T47D (cell line): ENCODE data around the gene LRRC27.
"Not testable (repeated sequence)": the region's sequence is repeated elsewhere in the genome, so short reads cannot be mapped to it uniquely, and the experiment has no call there.

Experiments used
- DNase-seq, 2 experiments: peaks; one replicate each; pipeline versions ENCODE4 v3.0.0 to v3.0.0-alpha.2; 2011 to 2012; ENCODE audit warnings: low read depth in 1 of 2, low spot score in 1 of 2
- JUND ChIP-seq: IDR thresholded peaks from 2 replicates; pipeline ENCODE4 v1.6.1; 2012; ENCODE audit warnings: low read depth
- in situ Hi-C: cut with HindIII; loops from 2 replicates; pipeline ENCODE4 v1.10.0; 2016; ENCODE audit warnings: low sequenced_read_pairs, low pct_unique_long_range_greater_than_20kb

Gene LRRC27

GRCh38 chr10:132313865-132314264 lies 18.1 kb upstream of the LRRC27 start:
- in situ Hi-C loops: no loop called here
- TF ChIP-seq JUND: no peak

GRCh38 chr10:132314336-132314735 lies 17.7 kb upstream of the LRRC27 start:
- no peak for DNase-seq
- TF ChIP-seq JUND: no peak
- in situ Hi-C loops: no loop called here

More at GRCh38 chr10:132313865-132314264, 18.1 kb upstream of the LRRC27 start:
- no peak for DNase-seq

GRCh38 chr10:132314881-132315280 lies 17.1 kb upstream of the LRRC27 start:
- in situ Hi-C loops, DNase-seq: not testable (repeated sequence)

- in situ Hi-C loops: no loop called here
- no peak for TF ChIP-seq JUND
- DNase-seq: no peak
Measured at GRCh38 chr10:132316133-132316532, 15.9 kb upstream of the LRRC27 start.

- in situ Hi-C loops: not testable (repeated sequence)
Measured at GRCh38 chr10:132317477-132317876, 14.5 kb upstream of the LRRC27 start.

GRCh38 chr10:132319853-132320653 lies 11.9 kb upstream of the LRRC27 start:
- in situ Hi-C loops: no loop called here
- TF ChIP-seq JUND: no peak
- peak in 1 of 2 experiments; percentile 16 for DNase-seq

More at GRCh38 chr10:132317477-132317876, 14.5 kb upstream of the LRRC27 start:
- DNase-seq: not testable (repeated sequence)

- DNase-seq: no peak
- no peak for TF ChIP-seq JUND
- in situ Hi-C loops: no loop called here
Measured at GRCh38 chr10:132320654-132321469, 11.1 kb upstream of the LRRC27 start.

GRCh38 chr10:132321726-132322125 lies 10.3 kb upstream of the LRRC27 start:
- DNase-seq: no peak
- in situ Hi-C loops: no loop called here
- TF ChIP-seq JUND: no peak

- in situ Hi-C loops: no loop called here
- no peak for TF ChIP-seq JUND
- no peak for DNase-seq
Measured at GRCh38 chr10:132322586-132323048, 9.4 kb upstream of the LRRC27 start.

GRCh38 chr10:132324186-132324585 lies 7.8 kb upstream of the LRRC27 start:
- in situ Hi-C loops: no loop called here
- TF ChIP-seq JUND: no peak
- DNase-seq: no peak

- no peak for TF ChIP-seq JUND
- in situ Hi-C loops: no loop called here
- no peak for DNase-seq
Measured at GRCh38 chr10:132326344-132326889, 5.6 kb upstream of the LRRC27 start.

- DNase-seq: no peak
- TF ChIP-seq JUND: no peak
- in situ Hi-C loops: no loop called here
Measured at GRCh38 chr10:132326925-132327324, 5.1 kb upstream of the LRRC27 start.

- in situ Hi-C loops: no loop called here
- no peak for TF ChIP-seq JUND
- no peak for DNase-seq
Measured at GRCh38 chr10:132328106-132328505, 3.9 kb upstream of the LRRC27 start.
